HG03571 (cell line): ENCODE measurements around the gene COL26A1.
"Not testable (repeated sequence)": the region's sequence is repeated elsewhere in the genome, so short reads cannot be mapped to it uniquely, and the experiment has no call there.

ENCODE experiments used
- ATAC-seq: cut with Tn5 transposase; IDR thresholded peaks from one replicate; pipeline ENCODE4 v1.9.1; 2021; ENCODE audit not compliant: unreplicated experiment

COL26A1 gene

GRCh38 chr7:101589976-101590662 is 227.4 kb downstream of the COL26A1 start:
- ATAC-seq = no peak

GRCh38 chr7:101590663-101591435 is 228.2 kb downstream of the COL26A1 start:
- no peak for ATAC-seq

GRCh38 chr7:101591504-101591903 is 228.8 kb downstream of the COL26A1 start:
- ATAC-seq = no peak

- ATAC-seq = no peak
Measured at GRCh38 chr7:101593556-101593955, 230.9 kb downstream of the COL26A1 start.

GRCh38 chr7:101594790-101595189 is 232.1 kb downstream of the COL26A1 start:
- ATAC-seq = no peak

GRCh38 chr7:101595246-101595645 is 232.6 kb downstream of the COL26A1 start:
- ATAC-seq = no peak

GRCh38 chr7:101595766-101596537 is 233.3 kb downstream of the COL26A1 start:
- no peak for ATAC-seq

GRCh38 chr7:101596898-101597297 is 234.2 kb downstream of the COL26A1 start:
- ATAC-seq = no peak

- no peak for ATAC-seq
Measured at GRCh38 chr7:101597941-101598340, 235.3 kb downstream of the COL26A1 start.

GRCh38 chr7:101598422-101598985 is 235.8 kb downstream of the COL26A1 start:
- ATAC-seq = no peak

- no peak for ATAC-seq
Measured at GRCh38 chr7:101598986-101599771, 236.5 kb downstream of the COL26A1 start.

- ATAC-seq = no peak
Measured at GRCh38 chr7:101599787-101600186, 237.1 kb downstream of the COL26A1 start.

GRCh38 chr7:101602082-101602481 is 239.4 kb downstream of the COL26A1 start:
- no peak for ATAC-seq

GRCh38 chr7:101602484-101603241 is 240.0 kb downstream of the COL26A1 start:
- ATAC-seq = no peak

- ATAC-seq = no peak
Measured at GRCh38 chr7:101604331-101604933, 241.8 kb downstream of the COL26A1 start.

GRCh38 chr7:101604934-101605332 is 242.3 kb downstream of the COL26A1 start:
- ATAC-seq = not testable (repeated sequence)

- no peak for ATAC-seq
Measured at GRCh38 chr7:101605611-101606497, 243.2 kb downstream of the COL26A1 start.

GRCh38 chr7:101606498-101606923 is 243.8 kb downstream of the COL26A1 start:
- ATAC-seq = no peak
